ENCODE measurements around the gene BRI3.

GRCh38 chr7:98295467-98296192 lies 14.1 kb downstream of the BRI3 start:
- TF ChIP-seq EZH2 (IDR thresholded peaks at IDR 0.05; ENCODE audit: low read length) = no peak
- TF ChIP-seq CTCF (optimal IDR thresholded peaks at IDR 0.05 in 1 of 3, IDR thresholded peaks at IDR 0.05 in 1 of 3, conservative IDR thresholded peaks at IDR 0.05 in 1 of 3; ENCODE audit: extremely low read depth in 1 of 3, insufficient read depth in 2 of 3, low read length in 3 of 3) = no peak
